Measurements from ENCODE around the gene C20orf202.

GRCh38 chr20:1245578-1245977 is 42.3 kb downstream of the C20orf202 start:
- TF ChIP-seq CTCF (IDR thresholded peaks at IDR 0.05) (no peak), POLR2A (IDR thresholded peaks at IDR 0.05) (no peak)
